Measurements from ENCODE around the gene LY86.

The LY86 gene

DNA sequence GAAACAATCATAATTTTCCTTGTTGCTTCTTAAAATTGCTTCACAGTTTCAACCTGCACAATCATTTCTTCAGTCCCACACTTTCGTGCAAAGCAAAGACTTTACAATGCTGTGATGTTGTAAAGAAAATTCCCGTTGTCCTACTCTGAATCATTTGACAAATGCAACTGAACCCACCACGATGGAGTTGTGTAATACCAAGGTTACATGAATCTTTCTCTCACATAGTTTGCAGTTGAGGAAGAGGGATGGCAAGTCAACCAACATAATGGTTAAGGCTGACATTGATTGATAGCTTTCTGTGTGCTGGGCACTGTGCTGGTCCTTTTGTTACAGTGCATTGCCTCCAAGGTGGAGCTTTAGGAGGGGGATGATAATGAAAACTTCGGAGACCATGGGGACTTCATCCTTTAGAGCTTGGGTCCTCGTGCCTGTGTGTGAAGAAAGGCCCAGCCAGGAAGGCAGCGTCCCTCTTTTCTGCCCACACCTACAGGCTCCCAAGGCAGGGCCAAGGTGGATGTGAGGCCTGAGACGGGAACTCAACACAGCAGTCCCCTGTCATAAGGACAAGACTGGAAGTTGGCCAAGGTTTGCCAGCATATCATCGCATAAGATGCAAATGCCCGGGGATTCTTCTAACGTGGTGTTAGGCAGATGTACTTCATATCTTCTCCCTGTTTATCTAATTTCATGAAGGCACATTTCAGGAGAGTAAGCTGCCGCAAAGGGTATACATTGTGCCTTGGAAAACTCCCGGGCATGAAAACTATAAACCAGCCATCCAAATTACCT lies 96.9 kb downstream of the LY86 start:
- no peak for DNase-seq

DNA sequence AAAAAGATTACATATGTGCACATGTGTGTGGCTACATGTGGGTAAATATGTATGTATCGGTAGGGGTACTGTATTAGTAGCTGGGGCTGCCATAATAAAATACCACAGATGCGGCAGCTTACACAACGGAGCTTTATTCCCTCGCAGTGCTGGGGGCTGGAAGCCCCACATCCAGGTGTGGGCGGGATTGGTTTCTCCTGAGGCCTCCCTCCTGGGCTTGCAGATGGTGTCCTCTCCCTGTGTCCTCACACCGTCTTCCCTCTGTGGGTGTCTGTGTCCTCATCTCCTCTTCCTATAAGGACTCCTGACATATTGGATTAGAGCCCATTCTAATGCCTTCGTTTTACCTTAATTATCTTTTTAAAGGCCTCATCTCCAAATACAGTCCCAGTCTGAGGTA lies 97.7 kb downstream of the LY86 start:
- no peak for DNase-seq

DNA sequence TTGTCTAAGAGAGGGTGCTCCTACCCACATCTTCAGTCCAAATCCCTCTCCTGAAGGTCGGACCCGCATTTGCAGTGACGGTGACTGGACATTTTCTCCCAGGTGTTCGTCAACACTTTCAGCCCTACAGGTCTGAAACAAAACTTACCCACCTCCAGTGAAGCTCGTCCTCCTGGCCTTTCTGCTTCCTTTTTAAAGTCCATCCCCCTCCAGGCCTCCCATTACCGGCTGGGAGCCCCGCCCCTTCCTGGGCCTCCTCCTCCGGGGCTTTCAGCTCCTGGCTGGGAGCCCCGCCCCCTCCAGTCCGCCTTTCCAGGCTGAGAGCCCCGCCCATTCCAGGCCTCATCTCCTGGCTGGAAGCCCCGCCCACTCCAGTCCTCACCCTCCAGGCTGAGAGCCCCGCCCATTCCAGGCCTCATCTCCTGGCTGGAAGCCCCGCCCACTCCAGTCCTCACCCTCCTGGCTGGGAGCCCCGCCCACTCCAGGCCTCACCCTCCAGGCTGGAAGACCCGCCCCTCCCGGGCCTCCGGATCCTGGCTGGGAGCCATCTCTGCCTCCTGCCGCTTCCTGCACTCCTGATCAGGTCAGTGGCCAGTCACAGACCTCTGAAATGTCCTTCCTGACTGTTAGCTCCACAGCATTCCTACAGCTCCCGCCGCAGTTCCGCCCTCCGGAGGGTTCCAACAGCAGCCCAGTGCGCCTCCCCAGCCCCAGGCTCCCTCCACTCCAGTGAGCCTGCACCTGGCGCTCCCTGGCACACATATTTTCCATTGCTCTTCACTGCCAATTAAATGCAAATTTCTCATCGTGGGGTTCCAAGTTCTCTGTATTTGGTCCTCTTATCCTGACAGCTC lies 98.5 kb downstream of the LY86 start:
- peak; percentile 13 for DNase-seq

DNA sequence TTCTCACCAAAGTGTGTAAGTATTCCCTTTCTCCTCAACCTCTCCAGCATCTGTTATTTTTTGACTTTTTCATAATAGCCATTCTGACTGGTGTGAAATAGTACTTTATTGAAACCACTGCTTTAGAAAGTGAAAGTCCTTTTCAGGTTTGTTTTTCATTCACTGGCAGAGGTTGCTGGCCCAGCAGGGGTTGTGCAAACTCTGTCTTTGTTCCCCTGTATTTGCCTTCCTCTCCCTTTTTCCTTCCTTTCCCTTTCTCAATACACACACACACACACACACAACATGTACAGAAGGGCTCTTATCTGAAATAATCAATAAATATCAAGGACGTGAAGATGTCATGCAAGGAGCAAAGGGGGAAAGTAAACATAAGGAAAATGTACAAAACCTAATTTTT lies 99.8 kb downstream of the LY86 start:
- no peak for DNase-seq

DNA sequence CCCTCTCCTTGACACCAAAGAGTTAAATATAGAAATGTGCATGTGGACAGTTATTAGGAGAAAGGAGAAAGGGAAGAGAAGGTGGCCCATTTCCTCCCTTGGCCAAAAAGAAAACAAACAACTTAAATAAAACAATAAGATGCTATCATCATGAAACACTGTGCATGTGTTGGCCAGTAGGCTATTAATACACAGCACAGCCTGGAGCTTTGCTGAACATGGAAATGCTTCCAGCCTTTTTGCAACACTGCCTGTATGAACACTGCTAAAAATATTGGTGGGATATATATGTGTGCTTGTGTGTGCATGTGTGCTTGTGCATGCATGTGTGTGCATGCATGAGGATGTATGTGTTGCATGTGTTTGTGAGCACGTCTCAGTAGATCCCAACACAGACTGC lies 100.4 kb downstream of the LY86 start:
- DNase-seq = no peak

DNA sequence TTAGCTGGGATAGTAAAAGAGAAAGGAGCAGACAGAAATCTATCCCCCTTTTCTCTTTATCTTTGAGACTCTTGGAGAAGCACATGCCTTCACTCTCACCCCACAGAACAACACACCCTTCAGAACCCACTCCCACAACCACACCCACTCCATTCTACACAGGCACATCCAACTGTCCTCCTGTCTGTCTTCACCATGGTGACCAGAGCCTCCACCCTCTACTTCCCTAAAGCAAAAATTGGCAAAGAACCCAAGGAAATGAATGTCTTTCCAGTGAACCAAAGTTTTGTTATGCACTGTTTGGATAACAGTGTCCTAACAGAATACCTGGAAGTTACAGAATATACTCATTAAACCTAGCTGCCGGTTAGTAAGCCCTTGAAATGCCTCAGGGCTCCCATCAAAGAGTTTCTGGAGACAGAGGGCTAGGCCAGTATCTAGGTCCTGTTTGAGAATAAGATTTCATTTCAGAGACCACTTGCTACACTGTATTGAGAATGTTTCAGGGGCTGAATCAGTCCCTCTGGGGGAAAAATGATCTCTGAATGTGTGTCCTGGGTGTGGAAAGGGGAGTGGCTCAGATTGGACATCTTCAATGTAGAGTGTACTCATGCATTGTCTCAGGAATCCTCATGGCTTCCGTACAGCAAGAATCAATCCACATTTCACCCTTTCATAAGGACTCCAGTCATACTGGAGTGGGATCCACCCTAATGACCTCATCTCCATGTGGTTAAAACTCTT lies 101.1 kb downstream of the LY86 start:
- no peak for DNase-seq

DNA sequence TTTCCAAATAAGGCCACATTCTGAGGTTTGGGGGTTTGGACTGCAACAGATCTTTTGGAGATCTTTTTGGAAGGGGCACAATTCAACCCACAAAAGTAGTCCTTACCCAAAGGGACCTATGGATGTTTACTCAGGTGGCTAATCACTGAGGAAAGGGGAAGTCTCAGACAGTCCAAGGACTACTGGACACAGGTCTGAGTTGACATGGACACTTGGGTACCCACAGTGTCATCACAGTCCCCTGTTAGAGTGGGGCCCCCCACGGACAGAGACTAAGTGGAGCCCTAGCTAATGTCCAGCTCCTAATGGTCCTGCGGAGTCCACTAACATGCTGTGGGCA lies 101.6 kb downstream of the LY86 start:
- no peak for DNase-seq

DNA sequence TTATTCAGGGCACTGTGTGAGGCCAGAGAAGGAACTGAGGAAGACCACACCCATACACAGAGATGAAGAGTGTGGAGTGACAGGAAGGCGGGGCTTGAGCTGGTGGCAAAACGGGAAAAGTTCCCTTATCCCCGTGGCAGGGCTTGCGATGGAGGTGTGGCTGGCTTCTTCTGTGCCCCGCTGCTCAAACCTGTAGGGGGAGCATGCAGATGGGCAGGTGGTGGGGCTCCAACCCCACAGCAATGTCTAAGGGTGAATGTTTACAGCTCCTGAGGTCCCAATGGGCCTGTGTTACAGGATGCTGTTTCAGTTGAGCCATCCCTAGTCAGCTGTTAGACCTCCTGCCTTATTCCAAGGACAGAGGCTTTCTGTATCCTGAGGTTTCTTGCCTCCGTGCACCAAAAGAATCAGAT lies 105.9 kb downstream of the LY86 start:
- no peak for DNase-seq

DNA sequence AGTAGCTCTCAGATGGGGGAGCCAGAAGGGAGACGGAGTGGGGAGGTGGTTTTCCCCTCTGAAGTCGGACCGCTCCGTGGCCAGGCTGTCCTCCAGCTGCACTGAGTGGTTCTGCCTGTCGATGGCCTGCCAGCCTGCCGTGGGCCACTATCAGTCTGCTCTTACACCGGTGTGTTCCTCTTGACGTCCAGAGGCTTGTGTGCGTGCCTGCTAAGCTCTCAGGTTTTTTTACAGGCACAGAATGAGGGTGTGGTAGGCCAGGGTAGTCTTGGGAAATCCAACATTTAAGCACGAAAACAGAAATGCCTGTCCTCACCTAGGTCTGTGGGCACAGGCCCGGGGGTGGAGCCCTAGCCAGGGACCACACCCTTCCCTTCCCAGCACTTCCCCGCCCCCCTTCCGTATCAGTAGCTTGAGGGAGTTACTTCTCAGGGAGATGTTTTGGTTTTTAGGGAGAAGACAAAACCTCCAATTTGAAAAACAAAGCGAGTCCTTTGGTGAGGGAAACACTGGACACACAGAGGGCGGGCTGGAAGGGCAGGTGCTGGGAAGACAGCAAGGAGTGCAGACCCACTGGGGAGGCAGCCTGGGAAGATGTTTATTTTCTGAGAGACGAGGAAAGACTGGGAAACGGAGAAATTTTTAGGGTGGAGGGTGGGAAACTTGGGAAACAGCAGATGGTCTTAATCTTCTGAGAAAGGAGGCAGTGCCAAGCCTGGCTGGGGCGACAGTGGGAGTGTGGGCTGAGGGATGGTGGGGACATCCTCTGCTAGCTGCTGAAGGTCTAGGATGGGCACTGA lies 106.5 kb downstream of the LY86 start:
- no peak for DNase-seq

DNA sequence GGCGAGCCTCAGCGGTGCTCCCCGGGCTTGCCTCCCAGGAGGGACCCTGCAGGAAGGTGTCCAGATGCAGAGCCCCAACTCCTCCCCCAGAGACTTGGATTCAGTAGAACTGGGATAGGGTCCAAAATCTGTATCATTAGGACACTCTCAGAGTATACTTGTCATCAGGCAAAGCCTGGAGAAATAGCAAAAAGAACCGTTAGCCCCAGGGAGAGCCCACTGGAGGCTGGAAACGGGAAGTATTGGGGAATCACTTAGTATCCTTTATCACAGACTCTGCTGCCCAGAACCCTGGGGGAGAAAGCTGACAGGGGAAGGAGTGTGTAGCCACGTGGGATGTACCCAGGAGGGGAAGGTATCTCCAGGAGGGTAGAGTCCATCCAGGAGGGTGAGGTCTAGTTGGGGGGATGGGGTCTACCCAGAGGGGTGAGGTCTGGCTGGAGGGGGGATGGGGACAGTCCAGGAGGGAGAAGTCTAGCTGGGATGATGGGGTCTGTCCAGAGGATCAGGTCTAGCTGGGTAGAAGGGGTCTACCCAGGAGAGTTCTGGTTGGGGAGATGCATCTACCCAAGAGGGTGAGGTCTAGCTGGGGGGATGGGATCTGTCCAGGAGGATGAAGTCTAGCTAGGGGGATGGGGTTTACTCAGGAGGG lies 107.2 kb downstream of the LY86 start:
- DNase-seq = no peak

DNA sequence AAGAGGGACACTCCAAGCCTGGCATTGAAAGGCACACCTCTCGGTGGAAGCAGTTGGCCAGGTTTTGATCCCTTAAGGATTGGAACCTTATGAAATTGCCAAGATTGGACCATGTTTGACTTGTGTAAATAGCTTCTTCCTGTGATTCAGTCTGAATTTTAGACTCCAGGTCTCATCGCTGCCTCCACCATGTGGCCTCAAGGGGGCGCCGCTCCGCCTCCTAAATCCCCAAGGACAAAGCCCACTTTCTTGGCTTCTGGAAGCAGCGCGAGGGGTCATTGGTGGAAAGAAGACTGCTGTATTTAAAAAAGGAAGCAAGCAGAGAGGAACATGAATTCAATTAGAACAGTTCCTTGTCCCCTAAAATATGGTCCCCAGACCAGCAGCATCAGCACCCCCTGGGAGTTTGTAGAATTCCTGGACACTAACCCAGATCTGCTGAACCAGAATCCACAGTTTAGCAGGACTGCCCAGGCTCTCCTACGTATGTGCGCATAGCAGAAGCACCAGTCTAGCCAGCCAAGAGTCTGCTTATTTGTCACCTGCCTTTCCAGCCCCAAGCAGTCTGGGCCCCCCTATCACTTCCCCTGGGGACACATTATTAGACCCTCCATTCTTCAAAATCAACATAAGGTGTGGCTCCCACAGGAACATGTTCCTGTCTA lies 108.5 kb downstream of the LY86 start:
- no peak for DNase-seq

DNA sequence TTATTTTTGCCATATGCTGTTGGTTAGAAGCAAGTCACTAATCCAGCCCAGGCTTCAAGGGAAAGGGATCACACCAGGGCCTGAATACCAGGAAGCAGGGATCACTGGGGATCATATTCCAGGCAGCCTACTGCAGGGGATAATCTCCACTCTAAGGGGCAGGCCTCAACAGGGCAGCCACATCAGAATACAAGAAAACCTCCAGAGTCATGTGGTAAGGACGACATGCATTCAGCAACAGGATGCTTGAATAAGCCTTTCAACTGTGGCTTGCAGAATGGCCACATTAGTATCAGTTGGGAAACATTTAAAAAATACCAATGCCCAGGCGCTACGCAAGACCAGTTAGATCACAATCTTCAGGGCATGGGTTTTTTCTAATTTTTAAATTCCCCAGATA lies 109.1 kb downstream of the LY86 start:
- DNase-seq = no peak

DNA sequence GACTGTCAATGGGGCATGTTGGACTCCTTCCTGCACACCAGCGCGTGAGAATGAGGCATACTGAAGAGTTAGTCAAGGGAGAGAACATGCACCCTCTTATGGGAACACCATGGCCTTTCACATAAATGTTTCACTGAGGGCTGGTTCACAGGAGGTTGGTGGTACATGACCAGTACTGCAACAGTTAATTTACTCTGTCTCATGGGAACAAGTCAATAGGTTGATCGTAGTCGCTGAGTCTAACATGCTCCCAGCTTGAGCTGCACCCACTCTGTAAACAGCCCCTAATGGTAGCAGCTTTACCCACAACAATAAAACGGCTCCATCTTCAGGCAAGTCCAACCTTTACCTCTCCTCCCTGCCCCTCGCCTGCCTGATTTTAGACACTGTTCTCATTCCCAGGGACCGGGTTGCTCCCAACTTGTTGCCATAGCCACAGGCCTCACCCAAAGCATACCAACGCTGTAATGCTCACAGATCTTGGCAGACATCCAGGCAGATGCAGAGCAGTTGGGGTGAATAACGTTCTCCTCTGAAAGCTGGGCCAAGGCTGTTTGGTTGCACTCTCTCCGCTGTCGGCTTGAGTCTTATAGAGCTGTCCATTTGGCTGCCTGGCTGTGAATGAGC lies 111.3 kb downstream of the LY86 start:
- no peak for DNase-seq

DNA sequence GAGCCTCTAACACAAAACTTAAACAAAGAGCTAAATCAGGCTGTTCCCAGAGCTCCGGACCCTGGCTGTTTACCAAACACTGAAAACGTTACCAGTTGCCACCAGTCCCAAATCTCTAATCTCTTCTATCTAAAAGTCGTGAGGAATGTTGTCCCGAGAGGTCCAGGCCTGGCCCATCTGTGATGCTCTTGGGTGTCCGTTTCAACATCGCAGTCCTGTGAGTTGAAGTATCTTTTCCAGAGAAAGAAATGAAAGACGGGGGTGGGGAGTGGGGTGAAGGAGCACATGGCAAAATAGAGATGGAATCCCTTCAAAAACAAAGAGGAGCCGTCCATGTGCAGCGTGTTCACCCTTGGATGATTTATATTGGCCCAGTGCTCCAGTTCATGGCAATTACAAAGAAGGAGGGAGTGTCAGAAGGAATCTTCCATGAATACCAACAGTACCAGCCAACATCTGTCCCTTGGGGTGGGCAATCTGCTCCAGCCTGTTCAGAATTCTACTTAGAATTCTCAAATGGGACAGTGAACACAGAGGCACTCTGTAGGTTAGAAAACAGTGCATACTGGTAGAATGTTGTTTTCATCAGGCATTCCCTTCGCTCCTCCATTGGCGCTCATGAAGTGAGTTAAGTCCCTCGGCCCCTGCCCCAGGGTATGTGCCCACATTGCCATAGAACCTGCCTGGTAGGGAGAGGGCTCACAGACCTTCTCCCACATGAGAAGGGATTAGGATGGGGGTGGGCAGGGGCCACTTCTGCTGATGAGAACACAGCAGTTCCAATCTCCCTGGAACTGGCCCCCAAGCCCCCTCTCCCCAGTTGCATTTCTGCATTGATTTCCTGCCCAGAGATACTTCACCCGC lies 112.1 kb downstream of the LY86 start:
- DNase-seq = no peak

DNA sequence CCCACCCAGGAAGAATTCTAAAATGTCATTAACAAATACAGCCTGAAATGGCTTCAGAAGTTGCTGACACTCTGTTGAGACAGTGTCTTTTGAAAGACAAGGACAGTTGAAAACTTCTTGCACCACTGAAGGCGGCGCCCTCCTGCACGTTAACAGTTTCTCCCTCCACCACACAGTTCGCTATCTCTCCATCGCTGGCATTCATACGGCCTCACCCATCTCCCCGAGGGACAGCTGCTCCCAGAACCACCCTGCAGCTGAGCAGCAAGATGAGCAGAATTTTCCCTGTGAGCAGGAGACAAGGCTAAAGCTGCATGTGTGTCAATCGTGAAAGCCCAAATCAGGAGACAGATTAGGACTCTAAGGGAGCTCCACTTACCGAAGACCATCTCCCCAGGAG lies 113.3 kb downstream of the LY86 start:
- no peak for DNase-seq

DNA sequence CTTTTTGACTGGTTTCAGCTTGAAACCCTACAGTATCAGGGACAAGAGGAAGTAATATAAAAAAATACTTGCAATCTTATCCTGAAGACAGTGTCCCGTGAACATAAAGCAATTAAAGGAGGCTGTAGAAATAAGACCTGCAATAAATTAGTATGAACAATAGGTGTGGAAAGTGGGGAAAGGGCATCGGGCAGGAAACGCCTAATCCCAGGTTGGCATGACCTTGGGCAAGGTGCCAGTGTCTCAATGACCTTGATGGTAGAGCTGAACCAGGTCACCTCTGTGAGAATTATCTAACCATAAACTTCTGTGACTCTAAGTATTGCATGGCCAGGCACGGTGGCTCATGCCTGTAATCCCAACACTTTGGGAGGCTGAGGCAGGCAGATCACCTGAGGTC lies 115.2 kb downstream of the LY86 start:
- DNase-seq = no peak

All from activated CD4-positive, alpha-beta T cell treated with anti-CD3 and anti-CD28 coated beads, Interleukin-2, amount 50 U/mL, for 1 hour (primary cell).